Measurements from ENCODE around the gene MAOA.

MAOA gene

DNA sequence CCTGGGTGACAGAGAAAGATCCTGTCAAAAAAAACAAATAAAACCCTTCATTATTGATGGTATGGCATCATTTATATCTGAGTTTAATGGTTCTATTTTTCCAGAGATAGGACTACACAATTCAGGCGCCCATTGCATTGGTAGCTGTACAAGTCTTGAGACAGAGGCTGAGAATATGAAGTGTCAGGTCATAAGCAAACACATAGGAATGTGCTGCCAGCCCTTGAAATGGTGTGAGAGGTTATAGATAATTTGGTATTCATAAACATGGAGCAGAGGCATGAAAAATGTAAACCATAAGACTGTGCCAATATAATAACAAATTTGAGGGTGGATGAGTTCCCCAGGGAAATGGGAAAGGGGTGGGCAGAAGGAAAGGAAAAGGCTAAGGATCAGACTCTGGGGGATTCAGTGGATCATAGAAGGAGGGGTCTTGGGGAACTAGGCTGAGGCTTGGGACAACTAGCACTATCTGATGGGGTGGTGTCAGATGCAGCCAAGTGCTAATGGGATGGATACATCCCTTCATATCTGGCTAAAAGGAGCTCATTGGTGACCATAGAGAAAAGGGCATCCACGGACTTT lies 50.8 kb downstream of the MAOA start:
- H3K36me3 ChIP-seq = no peaks in the 10 kb centered on the region

GRCh38 chrX:43707812-43708548 lies 51.9 kb downstream of the MAOA start:
- Histone ChIP-seq H3K36me3 (no peaks in the 10 kb centered on the region), H3K27me3 (no peaks in the 10 kb centered on the region), H3K27ac (no peak overlapping the region), H3K4me1 (ENCODE audit: control insufficient read depth in 1 of 2, insufficient read depth in 1 of 2, low read depth in 1 of 2, low read length in 1 of 2) (no peaks in the 10 kb centered on the region), H3K9me3 (no peaks in the 10 kb centered on the region), H3K4me3 (ENCODE audit: low read depth in 1 of 2, low read length in 1 of 2) (no peak overlapping the region)
- TF ChIP-seq CTCF (IDR thresholded peaks at IDR 0.05) = no peak

More for the DNA sequence above, 50.8 kb downstream of the MAOA start:
- Histone ChIP-seq H3K27ac (no peak overlapping the region), H3K4me1 (ENCODE audit: control insufficient read depth in 1 of 2, insufficient read depth in 1 of 2, low read depth in 1 of 2, low read length in 1 of 2) (no peaks in the 10 kb centered on the region), H3K9me3 (no peaks in the 10 kb centered on the region), H3K27me3 (no peaks in the 10 kb centered on the region), H3K4me3 (ENCODE audit: low read depth in 1 of 2, low read length in 1 of 2) (no peak overlapping the region)
- no peak for TF ChIP-seq CTCF (IDR thresholded peaks at IDR 0.05)

DNA sequence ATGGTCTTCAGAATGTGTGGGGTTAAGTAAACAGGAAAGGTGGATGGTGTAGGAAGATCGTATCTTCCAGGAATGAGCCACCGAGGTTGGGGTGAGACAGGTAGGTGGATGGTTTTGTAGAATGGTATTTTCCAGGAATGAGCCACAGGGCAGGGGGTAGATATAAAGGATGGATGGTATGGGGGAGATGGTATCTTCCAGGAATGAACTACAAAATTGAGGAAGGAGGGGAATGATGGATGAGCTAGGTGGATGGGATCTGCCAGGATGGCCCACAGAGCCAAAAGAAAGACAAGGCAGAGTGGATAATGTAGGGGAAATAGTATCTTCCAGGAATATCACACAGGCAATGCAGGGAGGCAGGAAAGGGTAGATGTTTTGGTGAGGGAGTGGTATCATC lies 60.0 kb downstream of the MAOA start:
- H3K4me1 ChIP-seq (ENCODE audit: control insufficient read depth in 1 of 2, insufficient read depth in 1 of 2, low read depth in 1 of 2, low read length in 1 of 2) = no peaks in the 10 kb centered on the region
- TF ChIP-seq CTCF (IDR thresholded peaks at IDR 0.05) = no peak
- no peaks in the 10 kb centered on the region for H3K9me3 ChIP-seq
- no peaks in the 10 kb centered on the region for H3K27me3 ChIP-seq
- no peak overlapping the region for H3K27ac ChIP-seq
- H3K4me3 ChIP-seq (ENCODE audit: low read depth in 1 of 2, low read length in 1 of 2) = no peak overlapping the region
- H3K36me3 ChIP-seq = no peaks in the 10 kb centered on the region

DNA sequence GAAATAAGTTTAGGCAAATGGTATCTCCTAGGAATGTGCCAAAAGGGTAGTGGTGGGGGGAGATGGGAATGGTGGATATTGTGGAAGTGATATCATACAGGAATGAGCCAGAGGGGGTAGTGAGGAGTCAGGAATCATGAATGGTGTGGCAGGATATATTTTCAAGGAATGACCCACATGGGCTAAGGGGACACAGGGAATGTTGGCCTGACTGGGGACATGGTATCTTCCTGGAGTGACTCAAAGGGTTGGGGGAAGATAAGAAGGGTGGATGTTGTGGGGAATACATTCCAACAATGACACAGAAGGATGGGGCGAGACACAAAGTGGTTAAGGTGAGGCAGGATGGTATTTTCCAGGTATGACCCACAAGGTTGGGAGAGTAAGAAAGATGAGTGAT lies 60.6 kb downstream of the MAOA start:
- no peaks in the 10 kb centered on the region for H3K9me3 ChIP-seq
- H3K4me1 ChIP-seq (ENCODE audit: control insufficient read depth in 1 of 2, insufficient read depth in 1 of 2, low read depth in 1 of 2, low read length in 1 of 2) = no peaks in the 10 kb centered on the region
- H3K27me3 ChIP-seq = no peaks in the 10 kb centered on the region
- no peak for TF ChIP-seq CTCF (IDR thresholded peaks at IDR 0.05)
- no peaks in the 10 kb centered on the region for H3K36me3 ChIP-seq
- no peak overlapping the region for H3K4me3 ChIP-seq (ENCODE audit: low read depth in 1 of 2, low read length in 1 of 2)
- no peak overlapping the region for H3K27ac ChIP-seq

DNA sequence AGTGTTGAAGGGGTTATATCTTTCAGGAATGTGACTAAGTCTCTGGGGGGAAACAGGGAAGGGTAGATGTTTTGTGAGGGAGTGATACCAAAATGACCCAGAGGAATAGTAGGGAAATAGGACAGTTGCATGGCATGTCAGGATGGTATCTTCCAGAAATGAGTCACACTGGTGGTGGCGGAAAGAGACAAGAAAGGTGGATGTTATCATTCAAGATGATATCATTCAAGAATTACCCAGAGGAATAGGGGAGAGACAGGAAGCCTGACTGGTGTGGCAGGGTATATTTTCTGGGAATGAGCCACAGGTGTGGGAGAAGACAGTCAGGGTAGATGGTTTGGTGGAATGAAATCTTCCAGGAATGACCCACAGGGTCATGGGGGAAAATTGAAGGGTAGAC lies 61.1 kb downstream of the MAOA start:
- Histone ChIP-seq H3K36me3 (no peaks in the 10 kb centered on the region), H3K9me3 (no peaks in the 10 kb centered on the region), H3K4me1 (ENCODE audit: control insufficient read depth in 1 of 2, insufficient read depth in 1 of 2, low read depth in 1 of 2, low read length in 1 of 2) (no peaks in the 10 kb centered on the region), H3K27me3 (no peaks in the 10 kb centered on the region), H3K4me3 (ENCODE audit: low read depth in 1 of 2, low read length in 1 of 2) (no peak overlapping the region), H3K27ac (no peak overlapping the region)
- TF ChIP-seq CTCF (IDR thresholded peaks at IDR 0.05) = no peak
